H9 (cell line): Measurements from ENCODE around the gene SLC9A9. TPM values are rescaled to one million over a fixed set of nuclear protein-coding genes. Genes with fewer than 3 reads are reported as not detected.

ENCODE experiments used
- DNase-seq: peaks from one replicate; pipeline ENCODE4 v3.0.0-alpha.2; 2017
- H2AFZ ChIP-seq: one replicate; pipeline ENCODE4 v1.6.1; 2013; ENCODE audit warnings: mild to moderate bottlenecking, low read length, control low read depth, moderate library complexity
- H2AK5ac ChIP-seq: 2 replicates; pipeline ENCODE4 v1.6.1; 2013; ENCODE audit warnings: low read length, control low read depth, mixed read lengths; ENCODE audit not compliant: insufficient read length
- H2BK120ac ChIP-seq: one replicate; pipeline ENCODE4 v1.6.1; 2013; ENCODE audit warnings: low read depth, mild to moderate bottlenecking, low read length, control low read depth, inconsistent platforms; ENCODE audit not compliant: poor library complexity, severe bottlenecking
- H2BK12ac ChIP-seq: 2 replicates; pipeline ENCODE4 v1.6.1; 2013; ENCODE audit warnings: low read length, control low read depth, mixed read lengths, low read depth; ENCODE audit not compliant: insufficient read length
- H2BK15ac ChIP-seq: 2 replicates; pipeline ENCODE4 v1.6.1; 2013; ENCODE audit warnings: low read depth, low read length, control low read depth
- H2BK20ac ChIP-seq: one replicate; pipeline ENCODE4 v1.6.1; 2013; ENCODE audit warnings: low read depth, mild to moderate bottlenecking, low read length, control low read depth, inconsistent platforms; ENCODE audit not compliant: poor library complexity, severe bottlenecking
- H2BK5ac ChIP-seq: 2 replicates; pipeline ENCODE4 v1.6.1; 2013; ENCODE audit warnings: low read length, control low read depth, mixed read lengths; ENCODE audit not compliant: insufficient read length
- H3K14ac ChIP-seq: 2 replicates; pipeline ENCODE4 v1.6.1; 2013; ENCODE audit warnings: low read length, control low read depth; ENCODE audit not compliant: insufficient read depth
- H3K18ac ChIP-seq: 2 replicates; pipeline ENCODE4 v1.6.1; 2013; ENCODE audit warnings: low read depth, mild to moderate bottlenecking, mixed read lengths, low read length, control low read depth; ENCODE audit not compliant: insufficient read length
- H3K23ac ChIP-seq: 2 replicates; pipeline ENCODE4 v1.6.1; 2013; ENCODE audit warnings: low read length, control low read depth, mixed read lengths, low read depth; ENCODE audit not compliant: insufficient read length
- H3K23me2 ChIP-seq: 2 replicates; pipeline ENCODE4 v1.6.1; 2013; ENCODE audit warnings: low read depth, mild to moderate bottlenecking, mixed read lengths, low read length, control low read depth; ENCODE audit not compliant: insufficient read length, poor library complexity, severe bottlenecking
- H3K27ac ChIP-seq: 2 replicates; pipeline ENCODE4 v1.5.1; 2013; ENCODE audit warnings: low read length, control low read depth, mixed read lengths, low read depth; ENCODE audit not compliant: insufficient read length
- H3K27me3 ChIP-seq: 2 replicates; pipeline ENCODE4 v1.6.1; 2013; ENCODE audit warnings: low read length, control low read depth, inconsistent platforms; ENCODE audit not compliant: insufficient read depth
- H3K4ac ChIP-seq: 2 replicates; pipeline ENCODE4 v1.6.1; 2013; ENCODE audit warnings: low read depth, mild to moderate bottlenecking, control low read depth, inconsistent platforms, low read length, moderate library complexity
- H3K4me1 ChIP-seq: 2 replicates; pipeline ENCODE4 v1.6.1; 2013; ENCODE audit warnings: low read length, control low read depth, inconsistent platforms; ENCODE audit not compliant: insufficient read depth
- H3K4me2 ChIP-seq: 2 replicates; pipeline ENCODE4 v1.6.1; 2013; ENCODE audit warnings: low read length, control low read depth, mixed read lengths; ENCODE audit not compliant: insufficient read length, insufficient read depth
- H3K56ac ChIP-seq: 2 replicates; pipeline ENCODE4 v1.6.1; 2013; ENCODE audit warnings: low read depth, mild to moderate bottlenecking, mixed read lengths, low read length, control low read depth; ENCODE audit not compliant: insufficient read length
- H3K79me1 ChIP-seq: 2 replicates; pipeline ENCODE4 v1.6.1; 2013; ENCODE audit warnings: low read depth, mild to moderate bottlenecking, moderate library complexity, low read length, control low read depth, inconsistent platforms; ENCODE audit not compliant: insufficient read depth, poor library complexity, severe bottlenecking
- H3K79me2 ChIP-seq: 2 replicates; pipeline ENCODE4 v1.6.1; 2013; ENCODE audit warnings: low read length, control low read depth, inconsistent platforms; ENCODE audit not compliant: insufficient read depth
- H3K9ac ChIP-seq: 2 replicates; pipeline ENCODE4 v1.6.1; 2013; ENCODE audit warnings: low read length, control low read depth, mixed read lengths; ENCODE audit not compliant: insufficient read length; ENCODE audit errors: extremely low read depth
- H3K9me3 ChIP-seq: one replicate; pipeline ENCODE4 v1.6.1; 2013; ENCODE audit warnings: low read depth, low read length, inconsistent platforms; ENCODE audit not compliant: control insufficient read depth
- H3T11ph ChIP-seq: one replicate; pipeline ENCODE4 v1.6.1; 2013; ENCODE audit warnings: mild to moderate bottlenecking, low read length, control low read depth, inconsistent platforms
- H4K20me1 ChIP-seq: one replicate; pipeline ENCODE4 v1.6.1; 2013; ENCODE audit not compliant: control insufficient read depth, insufficient read length, insufficient read depth
- H4K5ac ChIP-seq: 2 replicates; pipeline ENCODE4 v1.6.1; 2013; ENCODE audit warnings: low read depth, mild to moderate bottlenecking, mixed read lengths, low read length, control low read depth; ENCODE audit not compliant: insufficient read length
- H4K8ac ChIP-seq: replicated peaks from 2 replicates; pipeline ENCODE4 v1.6.1; 2013; ENCODE audit warnings: low read length, control low read depth, mixed read lengths, low read depth; ENCODE audit not compliant: insufficient read length
- H4K91ac ChIP-seq: 2 replicates; pipeline ENCODE4 v1.6.1; 2013; ENCODE audit warnings: low read depth, mild to moderate bottlenecking, moderate library complexity, mixed read lengths, low read length, control low read depth; ENCODE audit not compliant: insufficient read length
- H3K27ac Mint-ChIP-seq, 3 experiments: 2 replicates in 2 of 3; 3 replicates in 1 of 3; pipeline ENCODE4 v1.8.0; 2020 to 2021; ENCODE audit warnings: mixed read lengths in 3 of 3, mild to moderate bottlenecking in 1 of 3, moderate library complexity in 1 of 3
- H3K27me3 Mint-ChIP-seq: 2 replicates; pipeline ENCODE4 v1.8.0; 2021; ENCODE audit warnings: low read depth, mild to moderate bottlenecking, moderate library complexity, mixed read lengths
- H3K36me3 Mint-ChIP-seq, 3 experiments: 2 replicates in 2 of 3; 3 replicates in 1 of 3; pipeline ENCODE4 v1.8.0; 2020 to 2021; ENCODE audit warnings: low read depth in 3 of 3, mixed read lengths in 3 of 3; ENCODE audit not compliant: insufficient read depth in 1 of 3
- H3K4me1 Mint-ChIP-seq, 2 experiments: 2 replicates each; pipeline ENCODE4 v1.8.0; 2020; ENCODE audit warnings: mixed read lengths in 2 of 2
- H3K4me3 Mint-ChIP-seq, 2 experiments: 2 replicates in 1 of 2; 3 replicates in 1 of 2; pipeline ENCODE4 v1.8.0; 2020 to 2021; ENCODE audit warnings: mild to moderate bottlenecking in 2 of 2, mixed read lengths in 2 of 2, moderate library complexity in 1 of 2
- H3K9me3 Mint-ChIP-seq, 2 experiments: 2 replicates in 1 of 2; 3 replicates in 1 of 2; pipeline ENCODE4 v1.8.0; 2020; ENCODE audit warnings: mild to moderate bottlenecking in 2 of 2, mixed read lengths in 2 of 2, moderate library complexity in 1 of 2
- WGBS: extraction: QIAGEN DNeasy Blood & Tissue Kit; methylation state at CpG from one replicate; pipeline ENCODE4 v1.1.7; 2013; ENCODE audit warnings: missing lambda C conversion rate, low lambda C conversion rate, mixed read lengths; ENCODE audit not compliant: insufficient read length; ENCODE audit errors: extremely low coverage; 5-methylcytosine and 5-hydroxymethylcytosine counted together
- total RNA-seq: library from RNA; stranded (reverse); gene quantifications from 2 replicates; pipeline ENCODE4 v1.2.1, GENCODE V29; 2021
- TF ChIP-seq, protein P1 (sequence below): fragments of 200-600 bp; sonication (generic); conservative IDR thresholded peaks from 3 replicates; pipeline ENCODE4 v1.8.0; 2021; ENCODE audit warnings: antibody characterized with exemption, mild to moderate bottlenecking

The SLC9A9 gene
- total RNA-seq, 1 experiment from 2014 or later = 0.35 TPM

DNA sequence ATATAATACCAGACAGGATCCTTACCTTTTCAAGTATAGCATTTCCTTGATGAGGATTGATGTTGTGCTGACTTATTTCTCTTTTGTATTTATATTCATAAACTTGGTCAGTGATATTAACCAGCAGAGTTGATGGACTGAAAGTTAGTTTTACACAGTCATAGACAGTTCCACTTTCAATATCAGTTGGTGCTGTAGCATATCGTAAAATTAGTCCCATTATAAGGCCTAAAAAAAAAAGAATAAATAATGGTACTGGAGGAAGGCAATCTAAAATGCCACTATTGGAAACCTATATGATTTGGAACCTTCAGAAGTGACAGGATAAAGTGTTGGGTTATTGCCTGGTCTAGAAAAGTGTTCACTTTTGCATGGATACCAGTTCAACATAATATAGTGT, 16.3 kb downstream of the SLC9A9 start:
- Histone ChIP-seq H2BK15ac (no peak overlapping the region), H3K56ac (no peak overlapping the region), H2BK5ac (no peak overlapping the region), H3K18ac (no peak overlapping the region), H3T11ph (no peak overlapping the region), H3K27me3 (no peaks in the 10 kb centered on the region), H2BK120ac (no peak overlapping the region), H2AFZ (no peak overlapping the region), H3K14ac (no peak overlapping the region), H3K79me1 (no peaks in the 10 kb centered on the region), H2BK12ac (no peak overlapping the region), H3K23ac (no peak overlapping the region), H3K79me2 (no peaks in the 10 kb centered on the region), H3K23me2 (no peaks in the 10 kb centered on the region), H3K27ac (no peak overlapping the region), H4K5ac (no peak overlapping the region), H4K8ac (no peak overlapping the region), H3K4me1 (no peaks in the 10 kb centered on the region), H4K20me1 (no peaks in the 10 kb centered on the region), H4K91ac (no peak overlapping the region), H2AK5ac (no peak overlapping the region), H3K4ac (no peak overlapping the region), H2BK20ac (no peak overlapping the region), H3K4me2 (no peak overlapping the region), H3K9me3 (no peaks in the 10 kb centered on the region), H3K9ac (no peak overlapping the region)
- no peak overlapping the region for H3K27ac Mint-ChIP-seq
- H3K4me1 Mint-ChIP-seq = no peaks in the 10 kb centered on the region
- TF ChIP-seq, protein P1, sequence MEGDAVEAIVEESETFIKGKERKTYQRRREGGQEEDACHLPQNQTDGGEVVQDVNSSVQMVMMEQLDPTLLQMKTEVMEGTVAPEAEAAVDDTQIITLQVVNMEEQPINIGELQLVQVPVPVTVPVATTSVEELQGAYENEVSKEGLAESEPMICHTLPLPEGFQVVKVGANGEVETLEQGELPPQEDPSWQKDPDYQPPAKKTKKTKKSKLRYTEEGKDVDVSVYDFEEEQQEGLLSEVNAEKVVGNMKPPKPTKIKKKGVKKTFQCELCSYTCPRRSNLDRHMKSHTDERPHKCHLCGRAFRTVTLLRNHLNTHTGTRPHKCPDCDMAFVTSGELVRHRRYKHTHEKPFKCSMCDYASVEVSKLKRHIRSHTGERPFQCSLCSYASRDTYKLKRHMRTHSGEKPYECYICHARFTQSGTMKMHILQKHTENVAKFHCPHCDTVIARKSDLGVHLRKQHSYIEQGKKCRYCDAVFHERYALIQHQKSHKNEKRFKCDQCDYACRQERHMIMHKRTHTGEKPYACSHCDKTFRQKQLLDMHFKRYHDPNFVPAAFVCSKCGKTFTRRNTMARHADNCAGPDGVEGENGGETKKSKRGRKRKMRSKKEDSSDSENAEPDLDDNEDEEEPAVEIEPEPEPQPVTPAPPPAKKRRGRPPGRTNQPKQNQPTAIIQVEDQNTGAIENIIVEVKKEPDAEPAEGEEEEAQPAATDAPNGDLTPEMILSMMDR = no peak
- no peaks in the 10 kb centered on the region for H3K27me3 Mint-ChIP-seq
- no peak for DNase-seq
- no peaks in the 10 kb centered on the region; a peak in 1 of 7 replicates for H3K36me3 Mint-ChIP-seq
- H3K9me3 Mint-ChIP-seq = no peaks in the 10 kb centered on the region
- no peak overlapping the region for H3K4me3 Mint-ChIP-seq
- no CpG with 5 or more reads among the region's 1 CpG for WGBS
